GM12878 (cell line): ENCODE measurements around the gene PPP6R2. TPM values are rescaled to one million over a fixed set of nuclear protein-coding genes. Genes with fewer than 3 reads are reported as not detected.

Experiments
- ATAC-seq: fragments of 200-7000 bp; cut with Tn5 transposase; 3 replicates; pipeline ENCODE4 v1.9.1; 2020; ENCODE audit warnings: mild to moderate bottlenecking, moderate library complexity
- BruUV-seq: library from RNA; stranded (reverse); fragments of 400-500 nt; replicated peaks from 2 replicates; lab custom pipeline; 2021; lab: Mats Ljungman, UMichigan
- CTCF ChIA-PET: fragments of 300-600 bp; sonication (Branson Sonifier 250); formaldehyde crosslinking; extraction: SDS; loops from one replicate; lab custom pipeline; 2021; ENCODE audit warnings: inconsistent platforms; lab: Yijun Ruan, JAX
- POLR2A ChIA-PET: fragments of 350-600 bp; formaldehyde crosslinking; extraction: SDS; loops from one replicate; lab custom pipeline; 2021; ENCODE audit warnings: inconsistent platforms; lab: Charles Lee
- RAD21 ChIA-PET: fragments of 300-600 bp; sonication (Branson Sonifier 250); formaldehyde crosslinking; loops from one replicate; lab custom pipeline; 2023; ENCODE audit warnings: antibody characterized with exemption; ENCODE audit not compliant: unreplicated experiment; lab: Charles Lee
- SMC1A ChIA-PET: fragments of 300-600 bp; sonication (Branson Sonifier 250); formaldehyde crosslinking; loops from one replicate; lab custom pipeline; 2023; ENCODE audit not compliant: unreplicated experiment, uncharacterized antibody; lab: Charles Lee
- DNase-seq: peaks from one replicate; pipeline ENCODE4 v3.0.0-alpha.2; 2011; ENCODE audit warnings: low read depth, low spot score
- FAIRE-seq: peaks from 3 replicates; lab custom pipeline; 2011; peaks lifted over from hg19 to GRCh38; lab: Jason Lieb, UNC
- H2AFZ ChIP-seq: 2 replicates; pipeline ENCODE4 v1.6.0; 2011; ENCODE audit warnings: low read depth, low read length, control low read depth; ENCODE audit not compliant: control insufficient read depth
- H3K27ac ChIP-seq: 2 replicates; pipeline ENCODE4 v1.5.1; 2011; ENCODE audit warnings: control low read depth; ENCODE audit not compliant: control insufficient read depth, insufficient read depth
- H3K27me3 ChIP-seq, 2 experiments: replicated peaks in 1 of 2; 2 replicates each; pipeline versions ENCODE4 v1.6.0 to v1.6.1; 2011; ENCODE audit warnings: low read length in 1 of 2; ENCODE audit not compliant: control insufficient read depth in 2 of 2, insufficient read depth in 2 of 2
- H3K36me3 ChIP-seq, 2 experiments: 2 replicates each; pipeline ENCODE4 v1.5.1; 2011; ENCODE audit warnings: low read length in 1 of 2; ENCODE audit not compliant: control insufficient read depth in 2 of 2, insufficient read depth in 2 of 2
- H3K4me1 ChIP-seq: 2 replicates; pipeline ENCODE4 v1.6.1; 2011; ENCODE audit warnings: mild to moderate bottlenecking, low read length, moderate library complexity, mixed read lengths; ENCODE audit not compliant: control insufficient read depth, insufficient read depth
- H3K4me2 ChIP-seq: 2 replicates; pipeline ENCODE4 v1.6.0; 2011; ENCODE audit warnings: control low read depth; ENCODE audit not compliant: control insufficient read depth, insufficient read depth
- H3K4me3 ChIP-seq: fragments of 200-600 bp; sonication (generic); 2 replicates; pipeline ENCODE4 v1.5.1; 2016
- H3K79me2 ChIP-seq: 2 replicates; pipeline ENCODE4 v1.6.0; 2011; ENCODE audit warnings: low read length; ENCODE audit not compliant: control insufficient read depth, insufficient read depth
- H3K9ac ChIP-seq: 2 replicates; pipeline ENCODE4 v1.8.0; 2011; ENCODE audit warnings: low read length, control low read depth, mixed read lengths; ENCODE audit not compliant: control insufficient read depth, insufficient read depth
- H3K9me3 ChIP-seq: replicated peaks from 3 replicates; pipeline ENCODE4 v1.5.1; 2011; ENCODE audit warnings: mild to moderate bottlenecking, low read length; ENCODE audit not compliant: control insufficient read depth, insufficient read depth
- H4K20me1 ChIP-seq: 2 replicates; pipeline ENCODE4 v1.6.0; 2011; ENCODE audit not compliant: control insufficient read depth, insufficient read depth
- CBFB ChIP-seq: IDR thresholded peaks from 2 replicates; pipeline ENCODE4 v1.6.1; 2016; ENCODE audit warnings: antibody characterized with exemption, low read depth
- CBX3 ChIP-seq: fragments of 200-600 bp; sonication (generic); IDR thresholded peaks from 2 replicates; pipeline ENCODE4 v1.6.1; 2016; ENCODE audit warnings: low read depth, borderline replicate concordance
- MEF2A ChIP-seq: IDR thresholded peaks from 2 replicates; pipeline ENCODE4 v1.6.1; 2011; ENCODE audit warnings: low read depth, mild to moderate bottlenecking, low read length, moderate library complexity; ENCODE audit not compliant: insufficient read depth
- MYB ChIP-seq: fragments of 150-350 bp; IDR thresholded peaks from 2 replicates; pipeline ENCODE4 v1.6.1; 2014; ENCODE audit warnings: mild to moderate bottlenecking, low read depth, low read length, borderline replicate concordance
- NR2C1 ChIP-seq: fragments of 450-650 bp; IDR thresholded peaks from 2 replicates; pipeline ENCODE4 v1.6.1; 2017; ENCODE audit warnings: antibody characterized with exemption, mild to moderate bottlenecking, moderate library complexity
- NR2F1 ChIP-seq: fragments of 450-650 bp; conservative IDR thresholded peaks from 2 replicates; pipeline ENCODE4 v1.6.1; 2017; ENCODE audit warnings: mild to moderate bottlenecking
- POLR2A ChIP-seq: IDR thresholded peaks from 2 replicates; pipeline ENCODE4 v1.6.1; 2011; ENCODE audit warnings: low read depth, mild to moderate bottlenecking, low read length
- SKIL ChIP-seq: fragments of 450-650 bp; IDR thresholded peaks from 2 replicates; pipeline ENCODE4 v1.6.1; 2017; ENCODE audit warnings: mild to moderate bottlenecking, low read depth, inconsistent platforms; ENCODE audit not compliant: poor library complexity, severe bottlenecking
- SMAD1 ChIP-seq: fragments of 450-650 bp; IDR thresholded peaks from 2 replicates; pipeline ENCODE4 v1.6.1; 2018; ENCODE audit warnings: mild to moderate bottlenecking, low read depth; ENCODE audit not compliant: partially characterized antibody
- STAT3 ChIP-seq: IDR thresholded peaks from 2 replicates; pipeline ENCODE4 v1.6.1; 2011; ENCODE audit warnings: low read depth, low read length, improper control_type of control experiment
- WGBS: methylation state at CpG from one replicate; pipeline ENCODE4 v1.1.6; 2016; ENCODE audit warnings: low lambda C conversion rate; ENCODE audit not compliant: insufficient replicate concordance, insufficient coverage; ENCODE audit errors: missing lambda C conversion rate; 5-methylcytosine and 5-hydroxymethylcytosine counted together
- in situ Hi-C: fragments of 300-500 bp; cut with MboI; formaldehyde crosslinking; loops from 9 replicates; pipeline ENCODE4 v1.14.3; 2018; ENCODE audit warnings: mixed read lengths
- intact Hi-C: fragments of 100-400 bp; cut with micrococcal nuclease; formaldehyde crosslinking; loops from one replicate; pipeline ENCODE4 v1.14.2; 2022; ENCODE audit not compliant: unreplicated experiment
- polyA plus RNA-seq, 11 experiments: library from polyadenylated mRNA; depleted of rRNA in 4 of 11; unstranded in 6 of 11; stranded (reverse) in 5 of 11; fragments of >200 nt; fragmentation: Nextera tagmentation in 4 of 11; fragmentation: Illumina TruSeq in 1 of 11; extraction: Ambion mirVana in 4 of 11; extraction: Trizol in 1 of 11; gene quantifications; 1 replicate in 1 of 11; 2 replicates in 10 of 11; pipeline versions ENCODE4 v1.2.1 to v1.2.3, GENCODE V29; 2011 to 2016; ENCODE audit warnings: inconsistent platforms in 2 of 11, missing spikeins in 2 of 11, low read depth in 1 of 11
- total RNA-seq, 4 experiments: library from RNA; depleted of rRNA in 3 of 4; stranded (reverse); fragments of >200 nt in 3 of 4; fragmentation: Illumina TruSeq in 1 of 4; extraction: Trizol in 1 of 4; gene quantifications; 2 replicates each; pipeline versions ENCODE4 v1.2.1 to v1.2.3, GENCODE V29; 2013 to 2021

PPP6R2 gene
- total and polyA plus RNA-seq, 10 of the 15 experiments (the other 5 are each of a cell fraction or from before 2014, with no cell fraction given) = 0.29 to 52.6 (median 25.4) TPM

- TF ChIP-seq CBFB = no peak
- no peak for TF ChIP-seq MEF2A
- no peak for TF ChIP-seq NR2F1
- TF ChIP-seq SKIL = no peak
- TF ChIP-seq CBX3 = no peak
- no peak for TF ChIP-seq STAT3
- TF ChIP-seq SMAD1 = no peak
- no peak for TF ChIP-seq POLR2A
- TF ChIP-seq MYB = no peak
Measured at GRCh38 chr22:50317178-50317577, 25.9 kb upstream of the PPP6R2 start (continued).

- in situ Hi-C loops (no loop called here), intact Hi-C loops (no loop called here)
- 71% methylated on average over 7 of the region's 7 CpGs for WGBS
- Histone ChIP-seq H3K9ac (no peak overlapping the region), H3K27ac (no peak overlapping the region), H3K27me3 (no peaks in the 10 kb centered on the region), H4K20me1 (no peaks in the 10 kb centered on the region), H3K4me3 (no peak overlapping the region), H2AFZ (no peak overlapping the region), H3K9me3 (no peaks in the 10 kb centered on the region), H3K4me1 (peaks cover 13% of the 10 kb centered on the region), H3K79me2 (peaks cover 13% of the 10 kb centered on the region), H3K4me2 (no peak overlapping the region), H3K36me3 (no peaks in the 10 kb centered on the region)
- no TSS peak for BruUV-seq
- ChIA-PET SMC1A (no interaction called here), POLR2A (no interaction called here), CTCF (interaction anchor here (0.6 kb wide), 1 partner anchor 11 kb away, joined by 3 read pairs; no protein-coding TSS in a partner anchor), RAD21 (no interaction called here)
- FAIRE-seq (no peak), ATAC-seq (no peak), DNase-seq (no peak)
- TF ChIP-seq NR2C1 = no peak
Measured at GRCh38 chr22:50317674-50318073, 25.5 kb upstream of the PPP6R2 start.
